Activated T-helper 1 cell treated with anti-CD3 and anti-CD28 coated beads, Interleukin-2, amount 50 U/mL, for 16 hours (primary cell): Measurements from ENCODE around the gene NASP.
A peak's percentile ranks its signal among the peaks of the same experiment; 100 is the strongest.
"Not testable (repeated sequence)": the region's sequence is repeated elsewhere in the genome, so short reads cannot be mapped to it uniquely, and the experiment has no call there.

Source experiments
- DNase-seq, 2 donors: peaks; one replicate each; pipeline ENCODE4 v3.0.0-alpha.2; 2020; ENCODE audit warnings: low read depth in 1 of 2, low spot score in 1 of 2

The NASP gene

DNA sequence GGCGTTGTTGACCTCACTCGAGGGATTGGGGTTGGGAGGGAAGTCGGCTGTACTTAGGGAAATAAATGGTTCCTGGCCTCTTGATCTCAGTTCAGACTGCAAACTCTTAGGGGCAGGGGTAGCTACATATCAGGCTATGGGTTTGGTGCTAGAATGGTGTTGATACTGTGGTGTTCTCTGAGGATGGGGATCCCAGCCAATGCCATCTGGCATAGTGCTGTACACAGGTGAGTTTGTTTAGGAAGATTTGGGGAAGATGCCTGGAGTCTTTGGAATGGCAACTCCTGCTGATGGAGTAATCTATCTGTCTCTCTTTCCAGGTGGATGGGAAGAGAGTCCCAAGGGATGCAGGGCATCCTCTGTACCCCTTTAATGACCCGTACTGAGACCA is 14.3 kb upstream of the NASP start:
- DNase-seq, result no peak

DNA sequence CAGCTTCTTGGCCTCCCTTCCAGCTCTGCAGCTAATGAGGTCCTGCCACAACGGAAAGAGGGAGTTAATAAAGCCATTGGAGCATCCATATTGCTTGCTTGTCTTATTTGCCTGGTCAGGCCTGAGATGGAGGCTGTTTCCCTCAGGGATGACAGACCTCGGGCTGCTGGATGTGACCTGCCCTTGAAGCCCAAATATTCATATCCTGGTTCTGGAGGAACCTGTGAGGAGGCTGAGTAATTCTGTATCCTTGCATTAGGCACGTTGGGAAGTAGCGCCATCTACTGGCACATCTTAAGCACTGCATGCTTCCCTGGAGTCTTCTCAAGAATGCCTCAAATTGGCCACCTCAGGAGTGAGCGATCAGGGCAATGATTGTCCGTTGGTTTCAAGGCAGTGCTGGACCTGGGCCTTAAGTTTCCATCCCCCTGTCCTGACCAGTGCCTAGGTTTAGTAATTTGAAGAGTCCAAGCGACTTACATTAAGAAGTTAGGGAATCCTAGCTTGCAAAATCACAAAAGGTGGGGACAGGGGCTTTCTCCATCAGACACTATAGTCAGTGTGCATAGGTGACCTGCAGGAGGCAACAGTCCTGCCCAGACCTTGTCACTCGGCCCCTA is 13.8 kb upstream of the NASP start:
- DNase-seq, result peak; percentile 46 to 52

DNA sequence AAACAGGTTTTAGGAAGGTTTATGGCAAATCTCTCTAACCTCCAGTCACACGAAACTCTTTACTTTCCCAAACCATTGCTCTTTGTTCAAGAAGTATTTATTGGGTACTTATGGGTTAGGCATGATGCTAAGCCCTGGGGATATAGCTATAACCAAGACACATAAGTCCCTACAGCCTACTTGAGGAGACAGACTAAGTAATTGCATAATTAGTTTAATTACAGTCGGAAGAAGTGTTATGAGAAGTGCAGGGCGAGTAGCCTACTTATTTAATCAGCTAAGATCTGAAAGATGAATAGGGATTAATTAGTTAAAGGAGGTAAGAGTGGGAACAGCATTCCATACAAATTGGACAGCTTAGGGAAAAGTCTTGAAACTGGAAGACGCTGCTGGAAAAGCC is 13.2 kb upstream of the NASP start:
- no peak for DNase-seq

DNA sequence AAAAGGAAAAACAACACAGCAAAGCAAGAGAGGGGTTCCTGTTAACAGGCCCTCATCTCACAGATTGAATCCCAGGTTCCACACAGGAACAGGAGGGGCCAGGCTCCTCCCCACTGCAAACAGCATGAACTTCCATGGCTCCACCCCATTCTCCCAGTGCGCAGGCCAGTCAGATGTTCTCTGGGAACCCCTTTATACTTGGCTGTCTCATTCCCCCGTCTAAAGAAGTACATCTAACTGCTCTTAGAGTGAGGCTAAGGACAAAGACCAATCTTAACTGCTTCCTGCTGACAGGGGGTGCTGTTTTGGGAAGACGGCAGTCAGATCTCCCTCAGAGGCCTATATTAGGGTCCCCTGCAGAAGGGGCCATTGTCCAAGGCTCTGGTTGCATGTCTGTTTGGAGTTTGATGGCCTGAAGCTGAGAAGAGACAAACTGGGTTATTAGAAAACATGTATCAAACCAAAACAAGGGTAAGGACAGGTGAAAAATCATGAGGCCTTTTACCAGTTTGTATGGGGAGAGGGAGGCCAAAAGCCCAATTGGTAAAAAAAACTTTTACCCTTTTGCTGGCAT is 10.5 kb upstream of the NASP start:
- DNase-seq, result no peak

DNA sequence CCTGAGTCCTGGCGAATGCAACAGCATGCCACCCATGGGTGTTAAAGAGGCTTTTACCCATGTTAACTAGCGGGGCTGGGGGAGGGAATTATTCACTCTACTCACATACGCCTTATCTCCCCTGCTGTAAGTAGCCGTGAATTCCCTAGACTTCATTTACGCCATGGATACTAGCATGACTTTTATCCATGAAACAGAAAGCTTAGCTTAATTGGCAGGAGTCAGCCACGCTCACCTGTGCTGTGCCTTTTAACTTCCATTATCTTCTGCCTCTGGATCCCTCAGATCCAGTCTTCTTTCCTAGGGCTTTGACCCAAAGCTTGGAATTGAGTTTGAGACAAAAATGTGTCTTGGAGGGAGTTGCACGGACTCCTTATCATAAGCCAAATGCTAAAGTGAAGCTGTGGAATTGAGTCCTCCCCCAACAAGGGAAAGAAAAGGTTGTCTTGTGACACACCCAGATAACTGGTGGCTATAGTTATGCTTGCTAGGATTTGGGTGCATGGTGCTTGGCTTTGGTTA is 9.7 kb upstream of the NASP start:
- DNase-seq, result no peak

- peak; percentile 85 to 89 for DNase-seq
These were observed 576 bp upstream of the NASP start for GRCh38 chr1:45583264-45583665.

- peak; percentile 72 to 81 for DNase-seq
These were observed 689 bp downstream of the NASP start for GRCh38 chr1:45584351-45585109.

DNA sequence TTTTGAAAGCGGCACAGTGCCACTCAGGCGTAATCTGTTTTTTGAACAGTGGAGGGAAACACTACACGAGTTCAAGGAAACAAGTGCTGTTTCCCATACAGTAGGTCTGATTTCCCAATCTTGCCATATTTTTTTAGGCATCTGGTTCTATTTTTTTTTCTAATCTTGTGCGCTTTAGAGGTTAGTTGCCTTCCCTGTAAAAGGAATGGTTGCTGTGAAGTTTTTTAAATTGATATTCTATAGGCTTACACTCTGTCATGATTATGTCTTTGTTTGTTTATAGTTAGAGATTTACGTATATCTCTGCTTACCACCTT is 1.2 kb downstream of the NASP start:
- no peak for DNase-seq

- DNase-seq, result no peak
These were observed 1.7 kb downstream of the NASP start for GRCh38 chr1:45585496-45586075.

DNA sequence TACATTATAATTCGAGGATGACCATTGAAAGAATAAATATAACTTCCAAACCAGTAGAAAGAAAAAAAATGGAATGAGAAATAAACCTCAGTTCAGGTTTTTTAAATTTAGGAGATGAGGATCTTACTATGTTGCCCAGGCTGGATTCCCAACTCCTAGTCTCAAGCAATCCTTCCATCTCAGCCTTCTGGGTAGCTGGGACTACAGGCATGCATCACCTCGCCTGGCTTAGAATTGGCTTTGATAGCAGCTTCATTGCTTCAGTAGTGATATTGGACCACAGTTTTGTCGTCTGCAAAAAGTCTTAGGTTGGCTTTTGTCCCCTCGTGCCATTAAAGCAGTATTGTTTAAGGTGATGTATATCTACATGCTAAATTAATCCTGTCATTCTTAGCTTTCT is 2.9 kb downstream of the NASP start:
- DNase-seq, result no peak

DNA sequence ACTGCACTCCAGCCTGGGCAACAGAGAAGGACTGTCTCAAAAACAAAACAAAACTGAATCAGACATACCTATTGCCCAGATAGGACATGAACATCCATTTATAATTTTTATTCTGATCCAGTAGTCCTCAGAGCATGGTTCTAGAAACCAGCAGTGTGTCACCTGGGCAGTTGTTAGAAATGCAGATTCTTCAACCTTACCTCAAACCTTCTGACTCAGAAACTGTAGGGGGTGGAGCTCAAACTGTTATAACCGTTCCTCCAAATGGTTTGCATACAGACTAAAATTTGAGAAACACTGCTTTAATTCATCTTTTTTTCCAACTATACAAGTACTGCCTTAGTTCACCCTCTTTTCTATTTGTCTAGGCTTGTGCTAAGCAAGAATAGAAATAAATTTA is 6.0 kb downstream of the NASP start:
- DNase-seq, result no peak

DNA sequence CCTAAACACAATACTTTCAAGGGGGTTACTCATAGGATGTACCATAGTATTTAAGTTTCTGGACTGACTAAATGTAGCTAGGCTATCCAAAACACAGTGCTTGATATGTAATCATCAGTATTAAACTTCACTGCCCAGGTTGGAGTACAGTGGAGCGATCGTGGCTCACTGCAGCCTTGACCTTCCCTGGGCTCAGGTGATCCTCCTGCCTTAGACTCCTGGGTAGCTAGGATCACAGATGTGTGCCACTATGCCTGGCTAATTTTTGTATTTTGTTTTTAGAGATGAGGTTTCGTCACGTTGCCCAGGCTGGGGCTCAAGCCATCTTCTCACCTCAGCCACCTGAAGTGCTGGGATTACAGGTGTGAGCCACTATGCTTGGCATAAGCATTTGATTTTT is 10.6 kb downstream of the NASP start:
- DNase-seq, result no peak

DNA sequence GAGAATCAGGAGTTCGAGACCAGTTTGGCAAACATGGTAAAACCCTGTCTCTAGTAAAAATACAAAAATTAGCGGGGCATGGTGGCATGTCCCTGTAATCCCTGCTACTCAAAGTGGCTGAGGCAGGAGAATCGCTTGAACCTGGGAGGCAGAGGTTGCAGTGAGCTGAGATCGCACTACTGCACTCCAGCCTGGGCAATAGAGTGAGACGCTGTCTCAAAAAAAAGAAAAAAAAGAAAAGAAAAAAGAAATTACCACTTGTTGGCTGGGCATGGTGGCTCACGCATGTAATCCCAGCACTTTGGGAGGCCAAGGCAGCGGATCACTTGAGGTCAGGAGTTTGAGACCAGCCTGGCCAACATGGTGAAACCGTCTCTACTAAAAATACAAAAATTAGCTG is 12.9 kb downstream of the NASP start:
- not testable (repeated sequence) for DNase-seq

DNA sequence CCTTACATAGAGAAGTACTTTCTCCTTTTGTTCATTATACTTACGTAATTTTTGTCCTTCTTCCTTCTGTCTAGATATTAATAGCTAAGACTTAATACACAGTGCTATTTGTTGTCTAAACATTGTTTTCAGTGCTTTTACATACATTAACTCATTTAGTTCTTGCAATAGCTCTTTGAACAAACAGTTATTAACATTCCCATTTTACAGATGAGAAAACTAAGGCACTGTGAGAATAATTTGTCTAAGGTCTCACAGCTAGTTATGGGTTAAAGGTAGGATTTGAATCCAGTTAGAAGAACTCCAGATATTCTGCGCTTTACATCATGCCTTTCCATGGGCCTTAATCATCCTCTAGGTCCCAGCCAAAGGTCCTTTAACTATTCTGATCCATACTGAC is 20.4 kb downstream of the NASP start:
- DNase-seq, result no peak

GRCh38 chr1:45607404-45608074 is 23.7 kb downstream of the NASP start:
- DNase-seq, result no peak

GRCh38 chr1:45608175-45609156 is 24.6 kb downstream of the NASP start:
- no peak for DNase-seq

GRCh38 chr1:45610589-45611226 is 26.9 kb downstream of the NASP start:
- no peak for DNase-seq

GRCh38 chr1:45612941-45613579 is 29.2 kb downstream of the NASP start:
- DNase-seq, result no peak

DNA sequence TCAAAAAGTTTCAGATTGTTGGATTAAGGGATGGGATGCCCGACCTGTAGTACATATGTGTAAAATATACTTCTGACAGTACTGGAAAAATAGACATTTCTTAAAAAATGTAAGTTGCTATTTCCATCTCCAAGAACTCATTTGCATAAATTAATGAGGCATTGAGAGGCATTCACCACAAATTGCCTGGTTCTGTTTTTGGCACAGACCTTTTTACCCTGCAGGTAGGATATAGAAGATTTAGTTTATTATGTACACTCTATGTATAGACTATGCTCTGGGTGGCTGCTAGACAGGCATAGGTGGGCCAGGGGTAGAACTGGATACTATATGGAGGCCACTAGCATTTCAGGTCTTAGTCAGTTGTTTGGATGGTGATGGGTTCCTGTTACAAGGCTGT is 32.0 kb downstream of the NASP start:
- no peak for DNase-seq

DNA sequence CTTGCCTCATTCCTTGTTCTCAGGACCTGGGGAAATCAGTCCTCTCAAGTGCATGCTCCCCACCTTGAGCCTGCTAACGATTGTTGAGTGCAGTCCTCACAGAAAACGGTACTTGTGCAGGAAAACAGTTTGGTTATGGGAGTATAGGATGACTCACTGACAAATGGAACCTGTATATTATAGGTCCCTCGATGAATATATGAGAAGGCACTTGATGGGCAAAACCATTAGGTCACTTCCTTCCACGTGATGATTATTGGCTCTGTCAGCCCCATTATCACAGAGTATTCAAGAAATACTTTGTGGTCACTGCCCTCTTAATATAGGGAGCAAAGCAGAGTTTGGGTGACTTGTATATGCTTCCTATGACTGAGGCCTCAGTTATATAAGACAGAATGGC is 33.8 kb downstream of the NASP start:
- DNase-seq, result no peak
